Middle frontal gyrus (tissue), 1 donor: ENCODE measurements around the gene SLC12A5.
"Not testable (repeated sequence)": the region's sequence is repeated elsewhere in the genome, so short reads cannot be mapped to it uniquely, and the experiment has no call there.

Source experiments
- DNase-seq: peaks from one replicate; pipeline ENCODE4 v3.0.0-alpha.2; 2015; ENCODE audit warnings: low spot score; ENCODE audit errors: extremely low spot score

SLC12A5 gene

GRCh38 chr20:46076806-46077205 is 47.8 kb downstream of the SLC12A5 start:
- DNase-seq: no peak

GRCh38 chr20:46077642-46078305 is 48.8 kb downstream of the SLC12A5 start:
- no peak for DNase-seq

GRCh38 chr20:46078954-46079353 is 49.9 kb downstream of the SLC12A5 start:
- no peak for DNase-seq

- no peak for DNase-seq
These were observed 52.1 kb downstream of the SLC12A5 start for GRCh38 chr20:46081074-46081473.

- no peak for DNase-seq
These were observed 54.1 kb downstream of the SLC12A5 start for GRCh38 chr20:46083101-46083500.

- DNase-seq: no peak
These were observed 54.6 kb downstream of the SLC12A5 start for GRCh38 chr20:46083531-46084061.

- DNase-seq: no peak
These were observed 55.8 kb downstream of the SLC12A5 start for GRCh38 chr20:46084805-46085178.

GRCh38 chr20:46085179-46085851 is 56.3 kb downstream of the SLC12A5 start:
- no peak for DNase-seq

- no peak for DNase-seq
These were observed 58.1 kb downstream of the SLC12A5 start for GRCh38 chr20:46087161-46087560.

- no peak for DNase-seq
These were observed 59.6 kb downstream of the SLC12A5 start for GRCh38 chr20:46088409-46089166.

GRCh38 chr20:46089167-46089416 is 60.1 kb downstream of the SLC12A5 start:
- no peak for DNase-seq

- DNase-seq: peak; percentile 93
These were observed 60.7 kb downstream of the SLC12A5 start, which contains the start of gene NCOA5 for GRCh38 chr20:46089417-46090388. Gene NCOA5, minus strand, starts transcription at chr20:46089962. Its CDS starts 10,538 bp downstream, at chr20:46079424.

- DNase-seq: not testable (repeated sequence)
These were observed 62.9 kb downstream of the SLC12A5 start for GRCh38 chr20:46091622-46092535.

GRCh38 chr20:46093531-46093930 is 64.5 kb downstream of the SLC12A5 start:
- DNase-seq: no peak

- DNase-seq: no peak
These were observed 70.7 kb downstream of the SLC12A5 start for GRCh38 chr20:46099491-46100287.

GRCh38 chr20:46100444-46100843 is 71.4 kb downstream of the SLC12A5 start:
- DNase-seq: not testable (repeated sequence)

- no peak for DNase-seq
These were observed 72.0 kb downstream of the SLC12A5 start for GRCh38 chr20:46100988-46101387.

- no peak for DNase-seq
These were observed 72.9 kb downstream of the SLC12A5 start for GRCh38 chr20:46101957-46102356.

- DNase-seq: no peak
These were observed 73.9 kb downstream of the SLC12A5 start for GRCh38 chr20:46102940-46103339.
